K562 (cell line): ENCODE results near the gene ADAMTS2. TPM values are rescaled to one million over a fixed set of nuclear protein-coding genes. Genes with fewer than 3 reads are reported as not detected.

ENCODE experiments used
- ATAC-seq: fragments of 200-7000 bp; cut with Tn5 transposase; 3 replicates; pipeline ENCODE4 v1.9.1; 2020; ENCODE audit warnings: moderate library complexity
- BruUV-seq: library from RNA; stranded (reverse); fragments of 400-500 nt; replicated peaks from 2 replicates; lab custom pipeline; 2021; lab: Mats Ljungman, UMichigan
- CTCF ChIA-PET: fragments of 300-600 bp; formaldehyde crosslinking; extraction: SDS; loops from one replicate; lab custom pipeline; 2021; ENCODE audit warnings: low intra/inter-chr PET ratio; lab: Yijun Ruan, JAX
- POLR2A ChIA-PET: fragments of 300-600, 350-650 bp; sonication (Branson Sonifier 250); formaldehyde crosslinking; extraction: SDS; loops from one replicate; lab custom pipeline; 2021; ENCODE audit warnings: antibody characterized with exemption, inconsistent platforms; lab: Yijun Ruan, JAX
- DNase-seq, 4 experiments: peaks; one replicate each; pipeline versions ENCODE4 v3.0.0 to v3.0.0-alpha.2; 2011 to 2018; ENCODE audit warnings: low spot score in 3 of 4, mixed read lengths in 3 of 4; ENCODE audit errors: extremely low read depth in 1 of 4
- FAIRE-seq: peaks from 2 replicates; lab custom pipeline; 2011; peaks lifted over from hg19 to GRCh38; lab: Jason Lieb, UNC
- H2AFZ ChIP-seq: 2 replicates; pipeline ENCODE4 v1.6.0; 2011; ENCODE audit warnings: low read depth, low read length, control low read depth, inconsistent platforms
- H3K27ac ChIP-seq: fragments of 200-600 bp; 3 replicates; pipeline ENCODE4 v1.8.0; 2011; ENCODE audit warnings: low read depth, mild to moderate bottlenecking, control low read depth, inconsistent platforms, low read length, moderate library complexity, mixed read lengths; ENCODE audit errors: extremely low read depth
- H3K27me3 ChIP-seq, 2 experiments: fragments of 300-600 bp in 1 of 2; 2 replicates in 1 of 2; 3 replicates in 1 of 2; pipeline versions ENCODE4 v1.6.0 to v1.8.0; 2011; ENCODE audit warnings: inconsistent platforms in 2 of 2, low read length in 2 of 2, mild to moderate bottlenecking in 1 of 2, mixed read lengths in 1 of 2, moderate library complexity in 1 of 2; ENCODE audit not compliant: control insufficient read depth in 2 of 2, insufficient read depth in 2 of 2
- H3K36me3 ChIP-seq: fragments of 300-600 bp; 3 replicates; pipeline ENCODE4 v1.8.0; 2011; ENCODE audit warnings: mild to moderate bottlenecking, low read length, inconsistent platforms; ENCODE audit not compliant: control insufficient read depth, insufficient read depth
- H3K4me1 ChIP-seq, 2 experiments: fragments of 200-600 bp in 1 of 2; replicated peaks in 1 of 2; 2 replicates in 1 of 2; 3 replicates in 1 of 2; pipeline versions ENCODE4 v1.5.1 to v1.8.0; 2011; ENCODE audit warnings: inconsistent platforms in 2 of 2, low read length in 2 of 2, mild to moderate bottlenecking in 1 of 2, mixed read lengths in 1 of 2, moderate library complexity in 1 of 2; ENCODE audit not compliant: control insufficient read depth in 2 of 2, insufficient read depth in 2 of 2
- H3K4me2 ChIP-seq: 2 replicates; pipeline ENCODE4 v1.6.1; 2011; ENCODE audit warnings: low read length, control low read depth, inconsistent platforms, mixed read lengths; ENCODE audit not compliant: insufficient read depth
- H3K4me3 ChIP-seq: fragments of 200-600 bp; sonication (generic), shearing (Covaris generic); 2 replicates; pipeline ENCODE4 v1.5.1; 2016; ENCODE audit warnings: control low read depth, inconsistent platforms
- H3K79me2 ChIP-seq: fragments of 200-600 bp; 3 replicates; pipeline ENCODE4 v1.8.0; 2011; ENCODE audit warnings: low read length, inconsistent platforms; ENCODE audit not compliant: control insufficient read depth, insufficient read depth
- H3K9ac ChIP-seq, 2 experiments: 2 replicates each; pipeline versions ENCODE4 v1.6.0 to v1.6.1; 2011; ENCODE audit warnings: low read depth in 2 of 2, low read length in 2 of 2, control low read depth in 1 of 2, inconsistent platforms in 1 of 2, mild to moderate bottlenecking in 1 of 2, mixed read lengths in 1 of 2; ENCODE audit not compliant: insufficient read depth in 1 of 2
- H3K9me1 ChIP-seq: one replicate; pipeline ENCODE4 v1.6.0; 2011; ENCODE audit warnings: inconsistent platforms, mild to moderate bottlenecking, low read length, moderate library complexity; ENCODE audit not compliant: control insufficient read depth, insufficient read depth
- H3K9me3 ChIP-seq: replicated peaks from 2 replicates; pipeline ENCODE4 v1.5.1; 2011; ENCODE audit warnings: low read depth, low read length, inconsistent platforms; ENCODE audit not compliant: control insufficient read depth, insufficient read depth
- H4K20me1 ChIP-seq: replicated peaks from 2 replicates; pipeline ENCODE4 v1.6.1; 2011; ENCODE audit warnings: low read length, inconsistent platforms, mixed read lengths; ENCODE audit not compliant: control insufficient read depth, insufficient read depth
- CEBPG ChIP-seq, 3 experiments: fragments of 200-800 bp in 1 of 3; sonication (Bioruptor generic) in 1 of 3; sonication (generic) in 1 of 3; formaldehyde crosslinking in 1 of 3; IDR thresholded peaks in 2 of 3; conservative IDR thresholded peaks in 1 of 3; 2 replicates each; pipeline versions ENCODE4 v1.6.1 to v1.8.0; 2016 to 2022; ENCODE audit warnings: missing compliant biosample characterization in 2 of 3, missing genetic modification characterization in 2 of 3, mild to moderate bottlenecking in 1 of 3, missing genetic modification reagents in 1 of 3
- DDX20 ChIP-seq: fragments of 450-650 bp; IDR thresholded peaks from 2 replicates; pipeline ENCODE4 v1.6.1; 2016; ENCODE audit warnings: missing genetic modification characterization, low read depth, mild to moderate bottlenecking, missing compliant biosample characterization, moderate library complexity
- LCOR ChIP-seq: sonication (generic); formaldehyde crosslinking; IDR thresholded peaks from 2 replicates; pipeline ENCODE4 v1.8.0; 2022; ENCODE audit warnings: mild to moderate bottlenecking, missing genetic modification reagents
- NFATC3 ChIP-seq: fragments of 450-650 bp; IDR thresholded peaks from 2 replicates; pipeline ENCODE4 v1.6.1; 2017; ENCODE audit warnings: mild to moderate bottlenecking
- SREBF2 ChIP-seq: sonication (generic); formaldehyde crosslinking; IDR thresholded peaks from 2 replicates; pipeline ENCODE4 v1.4.0; 2020; ENCODE audit warnings: mild to moderate bottlenecking, missing genetic modification reagents
- ZBTB33 ChIP-seq: sonication (generic); formaldehyde crosslinking; IDR thresholded peaks from 2 replicates; pipeline ENCODE4 v1.8.1; 2023; ENCODE audit warnings: mild to moderate bottlenecking, missing genetic modification reagents
- ZC3H4 ChIP-seq: sonication (generic); formaldehyde crosslinking; IDR thresholded peaks from 2 replicates; pipeline ENCODE4 v1.9.0; 2021; ENCODE audit warnings: missing genetic modification reagents, borderline replicate concordance
- ZSCAN32 ChIP-seq: fragments of 450-650 bp; formaldehyde crosslinking; IDR thresholded peaks from 2 replicates; pipeline ENCODE4 v1.4.0; 2020; ENCODE audit warnings: mild to moderate bottlenecking, moderate library complexity
- WGBS: fragments of 100-300 bp; shearing (Covaris generic); methylation state at CpG from one replicate; pipeline ENCODE4 v1.1.6; 2016; ENCODE audit warnings: low coverage, mixed read lengths; ENCODE audit not compliant: insufficient coverage; ENCODE audit errors: missing lambda C conversion rate; 5-methylcytosine and 5-hydroxymethylcytosine counted together
- in situ Hi-C: fragments of 300-500 bp; cut with MboI; formaldehyde crosslinking; loops from 4 replicates; pipeline ENCODE4 v1.15.0; 2018; ENCODE audit warnings: inconsistent platforms, mixed read lengths
- intact Hi-C: fragments of 100-400 bp; cut with micrococcal nuclease; formaldehyde crosslinking; loops from 2 replicates; pipeline ENCODE4 v1.14.2; 2022
- polyA plus RNA-seq, 8 experiments: library from polyadenylated mRNA; depleted of rRNA in 4 of 8; stranded (reverse) in 5 of 8; unstranded in 3 of 8; fragments of >200 nt; fragmentation: Nextera tagmentation in 2 of 8; fragmentation: Illumina TruSeq in 1 of 8; extraction: Ambion mirVana in 2 of 8; extraction: Trizol in 1 of 8; gene quantifications; 2 replicates each; pipeline versions ENCODE4 v1.2.1 to v1.2.3, GENCODE V29; 2011 to 2014; ENCODE audit warnings: inconsistent platforms in 1 of 8, missing spikeins in 1 of 8
- total RNA-seq, 7 experiments: library from RNA; depleted of rRNA in 6 of 7; stranded (reverse); fragments of >200 nt in 6 of 7; fragmentation: Illumina TruSeq in 2 of 7; extraction: Trizol in 2 of 7; gene quantifications; 2 replicates each; pipeline versions ENCODE4 v1.2.1 to v1.2.3, GENCODE V29; 2011 to 2021; ENCODE audit warnings: low replicate concordance in 1 of 7

The ADAMTS2 gene
- total and polyA plus RNA-seq, 9 of the 15 experiments (the other 6 are each of a cell fraction or from before 2014, with no cell fraction given) = not detected

GRCh38 chr5:179331591-179332375, 13.5 kb downstream of the ADAMTS2 start:
- CTCF ChIA-PET = no interaction called here
- POLR2A ChIA-PET = no interaction called here

More at GRCh38 chr5:179331591-179332375, 13.5 kb downstream of the ADAMTS2 start:
- H3K27ac ChIP-seq = no peak overlapping the region
- in situ Hi-C loops = no loop called here
- ATAC-seq = no peak
- intact Hi-C loops = no loop called here
- H3K79me2 ChIP-seq = no peaks in the 10 kb centered on the region
- no peaks in the 10 kb centered on the region for H3K9me1 ChIP-seq
- WGBS = 2% methylated on average over 7 of the region's 8 CpGs
- no peaks in the 10 kb centered on the region for H3K36me3 ChIP-seq
- H2AFZ ChIP-seq = no peak overlapping the region
- peaks cover 0 to 3% of the 10 kb centered on the region in 2 experiments; a peak in 1 of 5 replicates for H3K4me1 ChIP-seq
- TF ChIP-seq NFATC3 (no peak), ZSCAN32 (CRISPR knock-in tag) (no peak), CEBPG (CRISPR knock-in tag; IDR thresholded peaks at IDR 0.05) (no peak), CEBPG (tag; conservative IDR thresholded peaks at IDR 0.05 in 1 of 2, IDR thresholded peaks at IDR 0.05 in 1 of 2) (no peak), SREBF2 (no peak), ZC3H4 (CRISPR knock-in tag) (no peak), DDX20 (no peak), ZBTB33 (CRISPR knock-in tag) (no peak), LCOR (CRISPR knock-in tag) (no peak)
- TF ChIP-seq, all 486 proteins: peak for 0
- BruUV-seq = no TSS peak
- no peaks in the 10 kb centered on the region for H4K20me1 ChIP-seq
- FAIRE-seq = no peak
- H3K9ac ChIP-seq = no peak overlapping the region
- H3K4me2 ChIP-seq = no peak overlapping the region
- H3K4me3 ChIP-seq = no peak overlapping the region
- DNase-seq = no peak
- no peaks in the 10 kb centered on the region for H3K9me3 ChIP-seq
- H3K27me3 ChIP-seq = peaks cover 20 to 57% of the 10 kb centered on the region in 2 experiments; a peak in 4 of 5 replicates
